T-helper 22 cell (primary cell): ENCODE data around the gene BACH2.
A peak's percentile ranks its signal among the peaks of the same experiment; 100 is the strongest.

ENCODE experiments used
- DNase-seq: peaks from one replicate; pipeline ENCODE4 v3.0.0-alpha.2; 2020; ENCODE audit warnings: low read depth

The BACH2 gene

GRCh38 chr6:90237350-90237990 is 59.2 kb downstream of the BACH2 start:
- DNase-seq = no peak

DNA sequence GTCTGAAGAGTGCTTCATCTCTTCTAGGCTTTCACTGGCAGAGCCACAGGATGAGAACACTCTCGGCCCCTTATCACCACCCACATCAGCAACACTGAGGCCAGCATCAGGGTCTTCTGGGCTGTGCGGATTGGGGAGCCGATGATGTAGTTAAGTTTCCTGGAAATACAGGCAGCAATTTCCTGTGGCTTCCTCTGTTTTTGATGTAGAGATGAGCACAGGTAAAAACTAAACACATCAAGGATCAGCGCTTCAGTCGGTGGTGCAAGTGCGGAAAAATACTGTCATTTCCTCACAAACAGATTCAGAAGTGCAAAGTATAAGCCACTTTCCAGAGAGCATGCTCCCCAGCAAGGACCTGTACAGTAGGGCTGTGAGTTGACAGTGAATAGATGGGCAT is 62.6 kb downstream of the BACH2 start:
- DNase-seq = peak; percentile 66

GRCh38 chr6:90233213-90233612 is 63.4 kb downstream of the BACH2 start:
- DNase-seq = no peak

DNA sequence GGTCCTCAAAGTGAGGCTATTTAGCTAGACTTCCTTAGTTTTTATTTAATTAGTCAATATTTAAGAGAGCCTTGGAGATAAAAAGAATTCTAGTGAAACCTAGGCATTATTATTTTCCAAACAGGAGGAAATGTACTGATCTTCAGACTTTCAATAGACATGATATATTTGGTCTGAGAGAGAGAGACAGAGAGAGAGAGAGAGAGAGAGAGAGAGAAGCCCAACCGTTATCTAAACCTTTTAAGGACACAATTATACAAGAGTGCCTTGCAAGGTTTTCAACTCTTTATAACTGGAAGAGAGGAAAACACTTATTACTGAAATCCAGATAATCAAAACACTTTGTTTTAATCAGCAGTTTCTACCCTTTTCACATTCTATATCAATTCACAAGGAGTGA is 64.8 kb downstream of the BACH2 start:
- no peak for DNase-seq

DNA sequence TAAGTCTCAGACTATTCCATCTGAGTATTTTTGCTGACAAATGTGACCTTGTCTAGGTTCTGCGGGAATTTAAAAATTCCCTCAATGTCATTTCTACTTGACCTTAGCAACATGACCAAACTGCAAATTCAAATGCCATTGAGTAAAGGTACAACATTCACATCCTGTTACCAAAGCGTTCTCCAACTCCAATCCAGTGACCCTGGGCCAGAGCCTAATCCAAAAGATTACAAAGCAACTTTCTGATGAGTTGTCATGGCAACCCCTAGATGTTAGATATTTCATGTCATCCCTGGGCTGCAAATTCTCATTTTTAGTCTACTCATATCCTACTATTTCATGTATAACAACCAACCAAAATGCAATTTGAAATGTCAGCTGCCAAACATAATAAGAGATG is 65.3 kb downstream of the BACH2 start:
- DNase-seq = no peak

DNA sequence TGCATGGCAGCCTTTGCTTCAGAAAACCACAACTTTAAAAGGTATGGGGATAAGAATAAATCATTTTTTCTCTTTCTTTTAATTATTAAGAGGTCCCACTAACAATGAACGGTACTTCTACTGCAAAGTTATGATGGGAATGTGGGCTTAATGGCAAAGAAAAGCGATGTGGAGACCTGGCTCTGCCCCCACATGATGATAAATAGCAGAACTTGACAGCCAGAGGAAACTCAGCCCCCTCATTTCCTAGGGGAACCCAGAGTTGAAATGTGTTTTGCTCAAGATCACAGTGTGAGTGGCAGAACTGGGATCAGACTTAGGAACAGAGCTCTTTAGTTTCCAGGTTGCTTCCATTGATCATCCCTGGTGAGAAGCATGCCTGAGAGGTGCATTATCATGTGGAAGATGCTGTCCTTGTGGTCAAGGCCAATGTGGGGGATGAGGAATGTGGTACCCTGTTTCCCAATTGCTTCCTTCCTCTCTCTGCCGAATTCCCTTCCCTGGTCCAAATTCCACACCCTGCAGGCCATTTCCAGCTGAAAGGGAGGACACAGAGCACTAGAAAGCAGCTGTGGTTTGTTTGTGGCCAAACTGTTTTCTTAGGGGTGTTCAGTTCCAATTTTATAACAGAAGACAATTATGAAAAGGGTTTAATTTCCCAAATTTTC is 66.0 kb downstream of the BACH2 start:
- DNase-seq = no peak

- no peak for DNase-seq
These were observed 67.2 kb downstream of the BACH2 start for GRCh38 chr6:90229331-90230010.

- DNase-seq = no peak
These were observed 69.0 kb downstream of the BACH2 start for GRCh38 chr6:90227673-90228072.

DNA sequence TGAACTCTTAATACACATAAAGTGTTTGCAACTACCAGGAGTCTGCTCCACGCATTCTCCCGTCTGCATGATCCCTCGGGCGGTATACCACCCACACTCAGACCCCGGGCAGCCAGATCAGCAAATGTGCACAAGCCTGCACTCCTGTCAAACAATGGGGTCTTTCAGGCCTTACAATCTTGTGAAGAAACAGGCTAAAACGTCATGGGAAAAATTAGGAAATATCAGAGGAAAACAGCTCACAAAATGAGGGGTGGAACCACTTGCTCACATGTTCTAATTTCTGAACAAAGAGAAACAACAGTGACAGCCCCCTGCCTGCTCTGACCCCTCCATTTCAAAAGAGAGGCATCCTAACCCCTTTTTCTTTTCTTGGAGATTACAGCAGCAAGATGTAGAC is 69.4 kb downstream of the BACH2 start:
- no peak for DNase-seq

DNA sequence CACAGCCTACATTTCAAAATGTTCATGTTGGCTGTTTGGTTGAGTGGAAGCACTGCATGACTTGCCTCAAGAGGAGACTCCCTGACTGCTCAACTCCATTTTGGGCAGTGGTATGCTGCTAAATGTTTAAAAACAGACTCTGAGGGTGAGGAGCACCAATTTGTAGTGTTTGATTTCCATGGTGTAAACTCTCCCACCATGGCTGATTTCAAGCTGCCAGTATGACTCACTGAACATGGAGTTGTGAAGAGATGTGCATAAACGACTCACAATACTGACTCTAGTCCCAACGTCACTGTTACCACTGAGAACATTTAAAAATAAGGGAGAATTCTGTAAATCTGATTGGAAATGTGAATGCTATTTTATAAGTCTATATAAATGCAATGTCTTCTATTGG is 70.4 kb downstream of the BACH2 start:
- no peak for DNase-seq

GRCh38 chr6:90224196-90224595 is 72.4 kb downstream of the BACH2 start:
- no peak for DNase-seq

DNA sequence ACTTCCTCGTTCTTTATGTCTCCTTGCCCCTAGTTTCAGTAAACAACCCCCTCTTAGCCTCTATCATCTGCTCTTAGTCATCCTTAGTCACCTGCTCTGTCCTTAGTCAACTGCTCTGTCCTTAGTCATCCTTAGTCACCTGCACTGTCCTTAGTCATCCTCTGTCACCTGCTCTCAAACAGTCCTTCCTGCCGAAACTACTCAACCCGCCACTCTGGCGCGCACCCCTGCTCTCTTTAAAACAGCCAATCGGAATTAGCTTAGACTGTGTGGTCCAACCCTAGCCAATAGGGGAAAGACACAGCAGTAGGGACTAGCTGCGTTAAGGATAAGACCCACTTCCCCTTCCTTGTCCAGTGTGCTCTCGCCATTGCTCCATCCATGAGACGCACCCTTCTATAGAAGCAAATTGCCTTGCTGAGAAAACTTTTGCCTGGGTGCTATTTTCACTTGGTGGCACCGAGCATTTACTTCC is 73.9 kb downstream of the BACH2 start:
- DNase-seq = no peak

GRCh38 chr6:90222008-90222407 is 74.6 kb downstream of the BACH2 start:
- no peak for DNase-seq

DNA sequence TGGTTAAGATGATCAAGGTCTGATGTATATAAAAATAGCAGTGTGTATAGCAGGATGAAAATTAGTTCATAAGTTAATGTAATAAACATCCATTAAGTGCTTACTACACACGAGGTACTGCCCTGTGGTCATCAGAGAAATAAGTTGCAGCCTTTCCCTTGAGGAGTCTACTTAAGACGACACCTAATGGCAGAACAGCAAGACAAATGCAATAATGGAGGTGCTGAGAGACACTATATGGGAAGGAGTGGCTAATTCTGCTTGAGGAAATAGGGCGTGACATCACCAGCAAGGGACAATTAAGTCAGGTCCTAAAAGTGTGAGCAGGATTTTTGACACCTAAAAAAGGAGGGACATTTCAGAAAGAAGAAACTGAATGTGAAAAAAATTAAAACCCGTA is 75.2 kb downstream of the BACH2 start:
- no peak for DNase-seq

DNA sequence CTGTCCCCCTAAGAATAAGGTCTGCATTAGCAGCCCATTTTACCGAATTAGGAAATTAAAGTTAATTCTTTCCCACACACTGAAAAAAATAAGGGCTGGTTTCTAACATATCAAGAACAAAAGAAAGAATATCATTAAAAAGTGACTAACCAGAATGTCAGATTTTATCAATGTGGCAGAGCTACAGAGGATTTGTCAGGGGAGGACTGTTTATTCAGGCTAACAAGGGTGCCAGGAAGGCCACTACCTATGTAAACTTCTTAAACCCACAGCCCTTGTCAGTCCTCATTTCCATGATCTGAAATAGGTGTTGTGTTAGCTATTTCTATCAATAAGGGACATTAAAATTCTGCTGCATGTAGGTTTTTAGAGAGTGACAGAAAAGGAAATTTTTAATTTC is 76.4 kb downstream of the BACH2 start:
- no peak for DNase-seq

DNA sequence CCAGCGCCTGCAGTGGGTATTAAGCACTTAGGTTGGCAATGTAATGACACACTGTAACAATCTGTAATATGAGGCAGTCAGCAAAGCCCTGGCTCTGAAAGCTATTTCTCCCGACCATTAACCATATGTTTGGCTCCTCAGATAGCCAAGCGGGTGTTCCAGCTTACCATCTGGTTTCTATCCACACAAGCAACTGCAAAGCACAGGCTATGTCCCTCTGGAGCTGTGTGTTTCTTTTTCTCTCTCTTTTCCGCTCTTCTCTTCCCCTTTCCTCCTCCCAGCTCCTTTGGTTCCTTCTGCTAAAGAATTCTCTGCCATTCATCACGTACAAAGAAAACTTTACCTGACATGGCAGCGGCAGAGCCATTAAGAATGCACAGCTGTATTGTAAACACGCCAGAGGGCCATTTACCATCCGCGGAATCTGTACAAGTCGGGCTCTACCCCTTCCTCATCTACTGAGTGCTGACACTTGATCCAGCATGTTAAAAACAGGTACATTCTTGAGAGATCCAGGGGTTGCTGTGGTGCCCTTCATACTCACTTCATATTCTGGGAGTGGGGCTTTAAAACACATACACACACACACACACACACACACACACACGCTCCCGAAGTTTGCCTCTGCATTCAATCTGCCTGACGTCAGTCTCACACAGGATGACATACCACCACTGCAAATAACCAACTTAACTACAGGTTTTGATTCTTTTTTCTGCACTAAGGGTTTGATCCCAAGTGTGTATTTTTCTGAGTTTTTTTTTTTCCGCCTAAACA is 77.2 kb downstream of the BACH2 start:
- DNase-seq = no peak

DNA sequence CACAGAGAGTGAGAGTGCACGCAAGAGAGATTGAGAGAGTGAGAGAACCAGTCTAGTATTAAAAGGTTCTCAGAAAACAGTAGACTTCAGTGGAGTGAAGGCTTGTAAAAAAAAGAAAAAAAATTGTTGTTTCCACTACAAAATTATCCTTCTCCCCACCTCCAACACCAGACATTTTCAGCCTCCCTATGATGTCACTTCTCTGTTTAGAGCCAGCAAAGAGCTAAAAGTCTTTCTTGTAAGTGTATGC is 77.8 kb downstream of the BACH2 start:
- no peak for DNase-seq

GRCh38 chr6:90217506-90218127 is 79.0 kb downstream of the BACH2 start:
- DNase-seq = no peak

- no peak for DNase-seq
These were observed 80.3 kb downstream of the BACH2 start for GRCh38 chr6:90216072-90216977.

DNA sequence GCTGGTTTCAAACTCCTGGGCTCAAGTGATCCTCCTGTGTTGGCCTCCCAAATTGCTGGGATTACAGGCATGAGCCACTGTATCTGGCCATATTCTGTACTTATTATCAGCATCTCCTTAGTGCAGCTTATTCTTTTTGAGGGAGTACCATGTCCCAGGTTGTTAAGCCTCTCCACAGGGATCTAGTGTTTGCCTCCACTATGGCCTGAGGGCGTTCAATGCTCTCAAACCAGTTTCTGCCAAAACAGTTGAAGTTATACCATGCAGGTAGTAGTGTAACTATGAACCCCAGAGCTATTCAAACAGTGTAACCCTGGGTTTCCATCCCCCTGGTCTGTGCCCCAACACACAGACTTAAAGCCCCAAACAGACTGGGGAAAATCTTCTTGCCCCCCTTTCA is 81.7 kb downstream of the BACH2 start:
- no peak for DNase-seq

DNA sequence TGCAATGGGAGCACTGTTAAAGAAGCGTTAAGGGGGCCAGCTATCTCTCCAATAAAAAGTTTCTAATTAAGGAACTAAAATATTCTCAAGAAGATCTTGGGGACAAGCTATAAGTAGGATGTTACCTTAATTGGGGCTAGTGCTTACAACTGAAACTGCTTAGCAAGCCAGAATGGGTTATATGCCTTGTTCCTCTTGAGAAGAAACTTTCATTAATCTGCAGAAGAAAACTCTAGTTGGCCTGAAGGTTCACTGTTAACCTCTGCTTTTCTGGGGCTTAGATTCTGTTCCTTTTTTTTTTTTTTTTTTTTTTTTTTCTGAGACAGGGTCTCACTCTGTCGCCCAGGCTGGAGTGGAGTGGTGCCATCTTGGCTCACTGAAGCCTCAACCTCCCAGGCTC is 82.2 kb downstream of the BACH2 start:
- DNase-seq = no peak
